Endodermal cell (in vitro differentiated cells): ENCODE measurements around the gene MRPL41. TPM values are rescaled to one million over a fixed set of nuclear protein-coding genes. Genes with fewer than 3 reads are reported as not detected.

Experiments
- DNase-seq: peaks from one replicate; pipeline ENCODE4 v3.0.0-alpha.2; 2017
- H3K27ac ChIP-seq: 2 replicates; pipeline ENCODE4 v1.5.1; 2013; ENCODE audit warnings: mild to moderate bottlenecking, low read depth, low read length, moderate library complexity
- H3K27me3 ChIP-seq: 2 replicates; pipeline ENCODE4 v1.6.1; 2013; ENCODE audit warnings: mild to moderate bottlenecking, low read length, moderate library complexity; ENCODE audit not compliant: insufficient read depth, control insufficient read depth, poor library complexity, severe bottlenecking
- H3K36me3 ChIP-seq: 2 replicates; pipeline ENCODE4 v1.7.0; 2013; ENCODE audit warnings: mild to moderate bottlenecking, low read length, moderate library complexity; ENCODE audit not compliant: control insufficient read depth, insufficient read depth
- H3K4me1 ChIP-seq: one replicate; pipeline ENCODE4 v1.7.0; 2013; ENCODE audit warnings: low read length; ENCODE audit not compliant: control insufficient read depth, insufficient read depth
- H3K4me3 ChIP-seq: 2 replicates; pipeline ENCODE4 v1.5.1; 2013; ENCODE audit warnings: mild to moderate bottlenecking, low read length, moderate library complexity
- H3K9ac ChIP-seq: 2 replicates; pipeline ENCODE4 v1.6.1; 2013; ENCODE audit warnings: mild to moderate bottlenecking, low read length, moderate library complexity; ENCODE audit not compliant: poor library complexity, severe bottlenecking; ENCODE audit errors: extremely low read depth
- H3K9me3 ChIP-seq: 2 replicates; pipeline ENCODE4 v1.6.1; 2013; ENCODE audit warnings: mild to moderate bottlenecking, low read length, moderate library complexity; ENCODE audit not compliant: control insufficient read depth
- H3K27ac Mint-ChIP-seq: 2 replicates; pipeline ENCODE4 v1.8.0; 2020; ENCODE audit warnings: mixed read lengths
- H3K27me3 Mint-ChIP-seq: 2 replicates; pipeline ENCODE4 v1.8.0; 2021; ENCODE audit warnings: mild to moderate bottlenecking, mixed read lengths; ENCODE audit not compliant: insufficient read depth
- H3K36me3 Mint-ChIP-seq: 2 replicates; pipeline ENCODE4 v1.8.0; 2020; ENCODE audit warnings: low read depth, mixed read lengths
- H3K4me1 Mint-ChIP-seq: 2 replicates; pipeline ENCODE4 v1.8.0; 2020; ENCODE audit warnings: mixed read lengths
- H3K4me3 Mint-ChIP-seq: 2 replicates; pipeline ENCODE4 v1.8.0; 2020; ENCODE audit warnings: mild to moderate bottlenecking, moderate library complexity, mixed read lengths
- H3K9me3 Mint-ChIP-seq: 2 replicates; pipeline ENCODE4 v1.8.0; 2020; ENCODE audit warnings: mild to moderate bottlenecking, mixed read lengths
- WGBS, 2 experiments: methylation state at CpG; one replicate each; pipeline versions ENCODE4 v1.1.5 to v1.1.7; 2013; ENCODE audit warnings: missing lambda C conversion rate in 2 of 2, mixed read lengths in 1 of 2; ENCODE audit not compliant: insufficient coverage in 1 of 2, insufficient read length in 1 of 2; 5-methylcytosine and 5-hydroxymethylcytosine counted together
- total RNA-seq, 2 donors: library from RNA; stranded (reverse); fragmentation: NEBNext Ultra II Directional in 1 of 2; extraction: Animal tissue kit (Norgen Biotek cat#: 25700) in 1 of 2; gene quantifications; 2 replicates in 1 of 2; 3 replicates in 1 of 2; pipeline ENCODE4 v1.2.1, GENCODE V29; 2021
- TF ChIP-seq, protein P1 (sequence below): fragments of 200-600 bp; sonication (generic); conservative IDR thresholded peaks from 2 replicates; pipeline ENCODE4 v1.5.0; 2021; ENCODE audit warnings: antibody characterized with exemption, mild to moderate bottlenecking

The MRPL41 gene
- total RNA-seq, 2 donors from 2014 or later, result 43.7 to 49.6 TPM

DNA sequence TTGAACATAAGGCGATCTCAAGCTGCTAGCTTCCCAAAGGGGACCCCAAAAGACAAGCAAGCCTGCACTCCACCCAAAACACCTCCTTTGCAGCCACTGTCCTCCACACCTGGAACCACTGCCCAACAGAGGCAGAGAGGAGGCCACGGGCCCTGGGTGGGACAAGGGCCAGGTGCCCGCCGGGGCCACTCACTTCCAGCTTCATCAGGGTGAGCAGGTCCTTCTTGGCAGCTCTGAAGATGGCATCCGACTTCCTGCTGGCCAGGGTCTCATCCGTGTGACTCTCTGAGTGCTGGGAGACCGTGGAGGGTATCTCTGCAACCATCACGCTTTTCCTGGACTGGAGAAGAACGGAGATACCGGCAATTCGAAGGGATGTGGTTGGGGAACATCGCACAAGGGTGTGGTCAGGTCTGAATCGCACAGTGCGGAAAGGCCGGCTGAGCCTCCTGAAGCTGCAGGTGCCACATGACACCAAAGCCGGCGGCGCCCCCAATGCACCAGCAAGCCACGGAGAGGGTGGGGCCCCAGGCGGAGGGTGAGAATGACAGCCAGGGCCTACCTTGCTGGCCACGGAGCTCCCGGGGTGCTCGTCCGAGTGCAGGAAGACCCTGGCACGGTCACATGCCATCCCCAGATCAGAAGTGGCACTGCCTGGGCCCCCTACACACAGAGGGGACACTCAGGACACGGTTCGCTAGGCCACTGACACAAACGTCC, 46.1 kb upstream of the MRPL41 start:
- no peak for DNase-seq
- Mint-ChIP-seq H3K4me1 (no peaks in the 10 kb centered on the region), H3K27me3 (peaks cover 3% of the 10 kb centered on the region), H3K36me3 (no peaks in the 10 kb centered on the region), H3K4me3 (no peak overlapping the region), H3K27ac (no peak overlapping the region), H3K9me3 (peaks cover 25% of the 10 kb centered on the region)
- no peaks in the 10 kb centered on the region for H3K27me3 ChIP-seq
- 90 to 94% methylated on average over 21 to 28 of the region's 28 CpGs for WGBS, 2 experiments
- H3K4me1 ChIP-seq, result no peaks in the 10 kb centered on the region
- no peaks in the 10 kb centered on the region for H3K36me3 ChIP-seq
- TF ChIP-seq, protein P1, sequence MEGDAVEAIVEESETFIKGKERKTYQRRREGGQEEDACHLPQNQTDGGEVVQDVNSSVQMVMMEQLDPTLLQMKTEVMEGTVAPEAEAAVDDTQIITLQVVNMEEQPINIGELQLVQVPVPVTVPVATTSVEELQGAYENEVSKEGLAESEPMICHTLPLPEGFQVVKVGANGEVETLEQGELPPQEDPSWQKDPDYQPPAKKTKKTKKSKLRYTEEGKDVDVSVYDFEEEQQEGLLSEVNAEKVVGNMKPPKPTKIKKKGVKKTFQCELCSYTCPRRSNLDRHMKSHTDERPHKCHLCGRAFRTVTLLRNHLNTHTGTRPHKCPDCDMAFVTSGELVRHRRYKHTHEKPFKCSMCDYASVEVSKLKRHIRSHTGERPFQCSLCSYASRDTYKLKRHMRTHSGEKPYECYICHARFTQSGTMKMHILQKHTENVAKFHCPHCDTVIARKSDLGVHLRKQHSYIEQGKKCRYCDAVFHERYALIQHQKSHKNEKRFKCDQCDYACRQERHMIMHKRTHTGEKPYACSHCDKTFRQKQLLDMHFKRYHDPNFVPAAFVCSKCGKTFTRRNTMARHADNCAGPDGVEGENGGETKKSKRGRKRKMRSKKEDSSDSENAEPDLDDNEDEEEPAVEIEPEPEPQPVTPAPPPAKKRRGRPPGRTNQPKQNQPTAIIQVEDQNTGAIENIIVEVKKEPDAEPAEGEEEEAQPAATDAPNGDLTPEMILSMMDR, result no peak
- H3K9ac ChIP-seq, result no peak overlapping the region
- H3K9me3 ChIP-seq, result no peaks in the 10 kb centered on the region
- H3K4me3 ChIP-seq, result no peak overlapping the region
- no peak overlapping the region for H3K27ac ChIP-seq

DNA sequence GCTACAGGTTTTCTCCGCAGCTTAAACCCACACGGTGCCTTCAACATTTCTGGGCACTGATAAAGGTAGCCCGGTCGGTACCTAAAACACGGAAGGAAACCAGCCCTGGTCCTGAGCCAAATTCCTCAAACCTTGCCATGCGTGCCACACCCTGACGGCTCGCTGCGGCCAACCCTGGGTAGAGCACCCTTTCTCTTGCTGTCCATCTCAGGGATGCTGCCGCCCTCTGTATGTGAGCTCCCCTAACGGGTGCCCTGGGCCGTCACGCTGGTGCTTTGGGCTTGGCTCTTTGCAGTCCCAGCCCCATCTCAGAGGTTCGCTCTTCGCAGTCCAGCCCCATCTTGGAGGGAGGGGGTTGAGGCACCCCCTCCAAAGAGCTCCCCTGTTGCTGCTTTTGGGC, 45.4 kb upstream of the MRPL41 start:
- peaks cover 3% of the 10 kb centered on the region for H3K27me3 Mint-ChIP-seq
- no peaks in the 10 kb centered on the region for H3K9me3 ChIP-seq
- H3K4me3 Mint-ChIP-seq, result no peak overlapping the region
- H3K27ac ChIP-seq, result no peak overlapping the region
- H3K36me3 ChIP-seq, result no peaks in the 10 kb centered on the region
- no peak for DNase-seq
- no peak overlapping the region for H3K27ac Mint-ChIP-seq
- no peaks in the 10 kb centered on the region for H3K27me3 ChIP-seq
- H3K4me1 ChIP-seq, result no peaks in the 10 kb centered on the region
- H3K9me3 Mint-ChIP-seq, result peaks cover 26% of the 10 kb centered on the region
- no peaks in the 10 kb centered on the region for H3K36me3 Mint-ChIP-seq
- H3K4me3 ChIP-seq, result no peak overlapping the region
- H3K4me1 Mint-ChIP-seq, result no peaks in the 10 kb centered on the region
- no peak overlapping the region for H3K9ac ChIP-seq
- TF ChIP-seq, protein P1, result no peak
- WGBS, 2 experiments, result 90% methylated on average over 14 to 15 of the region's 15 CpGs

DNA sequence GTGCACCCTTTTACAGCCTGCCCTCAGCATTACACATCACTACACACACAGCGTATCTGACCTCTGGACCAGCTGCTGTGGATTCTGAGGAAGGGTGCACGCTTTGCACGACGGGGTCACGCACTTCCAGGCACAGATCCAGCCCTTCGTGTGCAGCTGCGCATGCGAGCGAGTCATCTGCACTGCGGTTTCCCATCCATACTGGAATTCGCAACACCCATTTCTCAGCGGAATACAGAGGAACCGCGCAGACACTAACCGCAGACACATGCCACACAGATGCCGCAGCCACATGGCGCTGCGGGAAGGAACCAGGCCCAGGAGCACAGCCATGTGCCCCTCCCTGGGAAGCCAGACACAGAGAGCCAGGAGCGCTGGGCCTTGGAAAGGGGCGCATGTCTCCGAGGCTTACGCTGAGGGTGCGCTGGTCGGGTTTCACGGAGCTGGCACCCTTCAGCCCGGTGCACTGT, 44.9 kb upstream of the MRPL41 start:
- 94 to 95% methylated on average over 24 to 26 of the region's 26 CpGs for WGBS, 2 experiments
- H3K9me3 ChIP-seq, result no peaks in the 10 kb centered on the region
- no peak overlapping the region for H3K4me3 ChIP-seq
- no peak overlapping the region for H3K27ac ChIP-seq
- H3K36me3 ChIP-seq, result no peaks in the 10 kb centered on the region
- H3K36me3 Mint-ChIP-seq, result no peaks in the 10 kb centered on the region
- no peaks in the 10 kb centered on the region for H3K27me3 ChIP-seq
- no peak for DNase-seq
- TF ChIP-seq, protein P1, result no peak
- peaks cover 25% of the 10 kb centered on the region for H3K9me3 Mint-ChIP-seq
- H3K9ac ChIP-seq, result no peak overlapping the region
- H3K4me1 Mint-ChIP-seq, result no peaks in the 10 kb centered on the region
- H3K4me3 Mint-ChIP-seq, result no peak overlapping the region
- no peak overlapping the region for H3K27ac Mint-ChIP-seq
- H3K27me3 Mint-ChIP-seq, result peaks cover 3% of the 10 kb centered on the region
- no peaks in the 10 kb centered on the region for H3K4me1 ChIP-seq
